Gastrocnemius medialis (tissue), 4 donors: ENCODE measurements around the gene TTLL3.

Experiments used
- CTCF ChIP-seq, 5 experiments: fragments of 450-650 bp in 3 of 5; fragments of 200-600 bp in 2 of 5; sonication (generic) in 2 of 5; IDR thresholded peaks in 4 of 5; conservative IDR thresholded peaks in 1 of 5; 1 replicate in 4 of 5; 2 replicates in 1 of 5; pipeline ENCODE4 v1.5.1; 2016 to 2019; ENCODE audit warnings: antibody characterized with exemption in 5 of 5, mild to moderate bottlenecking in 3 of 5, moderate library complexity in 3 of 5
- POLR2A ChIP-seq, 2 donors: fragments of 450-650 bp; IDR thresholded peaks; one replicate each; pipeline ENCODE4 v1.6.1; 2017; ENCODE audit warnings: antibody characterized with exemption in 2 of 2, mild to moderate bottlenecking in 2 of 2, moderate library complexity in 2 of 2

GRCh38 chr3:9818666-9819335, 8.7 kb downstream of the TTLL3 start:
- TF ChIP-seq CTCF (IDR thresholded peaks at IDR 0.05 in 4 of 5, conservative IDR thresholded peaks at IDR 0.05 in 1 of 5): no peak
- TF ChIP-seq POLR2A (IDR thresholded peaks at IDR 0.05): no peak
